ENCODE results near the gene HUNK. TPM values are rescaled to one million over a fixed set of nuclear protein-coding genes. Genes with fewer than 3 reads are reported as not detected.

The HUNK gene
- total RNA-seq, 1 experiment from 2014 or later, result 7.0 TPM

DNA sequence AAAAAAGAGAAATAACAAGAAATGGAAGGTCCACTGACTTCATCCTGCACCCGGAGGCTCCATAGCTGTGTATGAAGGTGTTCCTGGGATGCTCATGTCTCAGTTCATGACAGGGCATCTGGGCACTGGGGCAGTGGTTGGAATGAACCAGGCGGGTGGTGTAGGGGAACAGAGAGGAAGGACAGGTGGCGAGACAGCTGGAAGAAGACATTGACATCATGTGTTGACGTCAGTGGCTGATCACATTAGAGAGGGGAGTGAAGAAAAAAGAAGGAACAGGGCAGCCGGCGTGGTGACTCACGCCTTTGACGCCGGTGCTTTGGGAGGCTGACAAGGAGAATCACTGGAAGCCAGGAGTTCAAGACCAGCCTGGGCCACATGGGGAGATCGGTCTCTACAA, 50.1 kb downstream of the HUNK start:
- CTCF ChIA-PET, result no interaction called here
- Mint-ChIP-seq H3K27me3 (ENCODE audit: low read depth) (no peaks in the 10 kb centered on the region), H3K4me1 (no peaks in the 10 kb centered on the region), H3K27ac (no peak overlapping the region), H3K36me3 (peaks cover 25% of the 10 kb centered on the region), H3K9me3 (peaks cover 30% of the 10 kb centered on the region), H3K4me3 (no peak overlapping the region)
- POLR2A ChIA-PET, result no interaction called here
- ATAC-seq, result no peak
- DNase-seq (ENCODE audit: low spot score), result no peak
- TF ChIP-seq, protein P1, sequence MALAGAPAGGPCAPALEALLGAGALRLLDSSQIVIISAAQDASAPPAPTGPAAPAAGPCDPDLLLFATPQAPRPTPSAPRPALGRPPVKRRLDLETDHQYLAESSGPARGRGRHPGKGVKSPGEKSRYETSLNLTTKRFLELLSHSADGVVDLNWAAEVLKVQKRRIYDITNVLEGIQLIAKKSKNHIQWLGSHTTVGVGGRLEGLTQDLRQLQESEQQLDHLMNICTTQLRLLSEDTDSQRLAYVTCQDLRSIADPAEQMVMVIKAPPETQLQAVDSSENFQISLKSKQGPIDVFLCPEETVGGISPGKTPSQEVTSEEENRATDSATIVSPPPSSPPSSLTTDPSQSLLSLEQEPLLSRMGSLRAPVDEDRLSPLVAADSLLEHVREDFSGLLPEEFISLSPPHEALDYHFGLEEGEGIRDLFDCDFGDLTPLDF (CRISPR knock-in tag; IDR thresholded peaks at IDR 0.05), result no peak
- TF ChIP-seq NFATC4 (CRISPR knock-in tag; IDR thresholded peaks at IDR 0.05), result no peak
- TF ChIP-seq ZNF423 (CRISPR knock-in tag; IDR thresholded peaks at IDR 0.05), result no peak
- TF ChIP-seq, protein P2, sequence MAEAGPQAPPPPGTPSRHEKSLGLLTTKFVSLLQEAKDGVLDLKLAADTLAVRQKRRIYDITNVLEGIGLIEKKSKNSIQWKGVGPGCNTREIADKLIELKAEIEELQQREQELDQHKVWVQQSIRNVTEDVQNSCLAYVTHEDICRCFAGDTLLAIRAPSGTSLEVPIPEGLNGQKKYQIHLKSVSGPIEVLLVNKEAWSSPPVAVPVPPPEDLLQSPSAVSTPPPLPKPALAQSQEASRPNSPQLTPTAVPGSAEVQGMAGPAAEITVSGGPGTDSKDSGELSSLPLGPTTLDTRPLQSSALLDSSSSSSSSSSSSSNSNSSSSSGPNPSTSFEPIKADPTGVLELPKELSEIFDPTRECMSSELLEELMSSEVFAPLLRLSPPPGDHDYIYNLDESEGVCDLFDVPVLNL (CRISPR knock-in tag; IDR thresholded peaks at IDR 0.05; ENCODE audit: borderline replicate concordance, low read depth), result no peak
- TF ChIP-seq, protein P3, sequence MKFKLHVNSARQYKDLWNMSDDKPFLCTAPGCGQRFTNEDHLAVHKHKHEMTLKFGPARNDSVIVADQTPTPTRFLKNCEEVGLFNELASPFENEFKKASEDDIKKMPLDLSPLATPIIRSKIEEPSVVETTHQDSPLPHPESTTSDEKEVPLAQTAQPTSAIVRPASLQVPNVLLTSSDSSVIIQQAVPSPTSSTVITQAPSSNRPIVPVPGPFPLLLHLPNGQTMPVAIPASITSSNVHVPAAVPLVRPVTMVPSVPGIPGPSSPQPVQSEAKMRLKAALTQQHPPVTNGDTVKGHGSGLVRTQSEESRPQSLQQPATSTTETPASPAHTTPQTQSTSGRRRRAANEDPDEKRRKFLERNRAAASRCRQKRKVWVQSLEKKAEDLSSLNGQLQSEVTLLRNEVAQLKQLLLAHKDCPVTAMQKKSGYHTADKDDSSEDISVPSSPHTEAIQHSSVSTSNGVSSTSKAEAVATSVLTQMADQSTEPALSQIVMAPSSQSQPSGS (CRISPR knock-in tag; IDR thresholded peaks at IDR 0.05; ENCODE audit: borderline replicate concordance, low read depth), result no peak
- no peak for TF ChIP-seq KAT7 (CRISPR knock-in tag; IDR thresholded peaks at IDR 0.05; ENCODE audit: borderline replicate concordance)
- no peak for TF ChIP-seq ZNF219 (CRISPR knock-in tag; IDR thresholded peaks at IDR 0.05; ENCODE audit: borderline replicate concordance)
- no peak for TF ChIP-seq NR3C1 (CRISPR knock-in tag; conservative IDR thresholded peaks at IDR 0.05; ENCODE audit: low read depth)
- TF ChIP-seq, protein P4, sequence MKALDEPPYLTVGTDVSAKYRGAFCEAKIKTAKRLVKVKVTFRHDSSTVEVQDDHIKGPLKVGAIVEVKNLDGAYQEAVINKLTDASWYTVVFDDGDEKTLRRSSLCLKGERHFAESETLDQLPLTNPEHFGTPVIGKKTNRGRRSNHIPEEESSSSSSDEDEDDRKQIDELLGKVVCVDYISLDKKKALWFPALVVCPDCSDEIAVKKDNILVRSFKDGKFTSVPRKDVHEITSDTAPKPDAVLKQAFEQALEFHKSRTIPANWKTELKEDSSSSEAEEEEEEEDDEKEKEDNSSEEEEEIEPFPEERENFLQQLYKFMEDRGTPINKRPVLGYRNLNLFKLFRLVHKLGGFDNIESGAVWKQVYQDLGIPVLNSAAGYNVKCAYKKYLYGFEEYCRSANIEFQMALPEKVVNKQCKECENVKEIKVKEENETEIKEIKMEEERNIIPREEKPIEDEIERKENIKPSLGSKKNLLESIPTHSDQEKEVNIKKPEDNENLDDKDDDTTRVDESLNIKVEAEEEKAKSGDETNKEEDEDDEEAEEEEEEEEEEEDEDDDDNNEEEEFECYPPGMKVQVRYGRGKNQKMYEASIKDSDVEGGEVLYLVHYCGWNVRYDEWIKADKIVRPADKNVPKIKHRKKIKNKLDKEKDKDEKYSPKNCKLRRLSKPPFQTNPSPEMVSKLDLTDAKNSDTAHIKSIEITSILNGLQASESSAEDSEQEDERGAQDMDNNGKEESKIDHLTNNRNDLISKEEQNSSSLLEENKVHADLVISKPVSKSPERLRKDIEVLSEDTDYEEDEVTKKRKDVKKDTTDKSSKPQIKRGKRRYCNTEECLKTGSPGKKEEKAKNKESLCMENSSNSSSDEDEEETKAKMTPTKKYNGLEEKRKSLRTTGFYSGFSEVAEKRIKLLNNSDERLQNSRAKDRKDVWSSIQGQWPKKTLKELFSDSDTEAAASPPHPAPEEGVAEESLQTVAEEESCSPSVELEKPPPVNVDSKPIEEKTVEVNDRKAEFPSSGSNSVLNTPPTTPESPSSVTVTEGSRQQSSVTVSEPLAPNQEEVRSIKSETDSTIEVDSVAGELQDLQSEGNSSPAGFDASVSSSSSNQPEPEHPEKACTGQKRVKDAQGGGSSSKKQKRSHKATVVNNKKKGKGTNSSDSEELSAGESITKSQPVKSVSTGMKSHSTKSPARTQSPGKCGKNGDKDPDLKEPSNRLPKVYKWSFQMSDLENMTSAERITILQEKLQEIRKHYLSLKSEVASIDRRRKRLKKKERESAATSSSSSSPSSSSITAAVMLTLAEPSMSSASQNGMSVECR (CRISPR knock-in tag; IDR thresholded peaks at IDR 0.05; ENCODE audit: borderline replicate concordance), result no peak
- TF ChIP-seq, protein P5, sequence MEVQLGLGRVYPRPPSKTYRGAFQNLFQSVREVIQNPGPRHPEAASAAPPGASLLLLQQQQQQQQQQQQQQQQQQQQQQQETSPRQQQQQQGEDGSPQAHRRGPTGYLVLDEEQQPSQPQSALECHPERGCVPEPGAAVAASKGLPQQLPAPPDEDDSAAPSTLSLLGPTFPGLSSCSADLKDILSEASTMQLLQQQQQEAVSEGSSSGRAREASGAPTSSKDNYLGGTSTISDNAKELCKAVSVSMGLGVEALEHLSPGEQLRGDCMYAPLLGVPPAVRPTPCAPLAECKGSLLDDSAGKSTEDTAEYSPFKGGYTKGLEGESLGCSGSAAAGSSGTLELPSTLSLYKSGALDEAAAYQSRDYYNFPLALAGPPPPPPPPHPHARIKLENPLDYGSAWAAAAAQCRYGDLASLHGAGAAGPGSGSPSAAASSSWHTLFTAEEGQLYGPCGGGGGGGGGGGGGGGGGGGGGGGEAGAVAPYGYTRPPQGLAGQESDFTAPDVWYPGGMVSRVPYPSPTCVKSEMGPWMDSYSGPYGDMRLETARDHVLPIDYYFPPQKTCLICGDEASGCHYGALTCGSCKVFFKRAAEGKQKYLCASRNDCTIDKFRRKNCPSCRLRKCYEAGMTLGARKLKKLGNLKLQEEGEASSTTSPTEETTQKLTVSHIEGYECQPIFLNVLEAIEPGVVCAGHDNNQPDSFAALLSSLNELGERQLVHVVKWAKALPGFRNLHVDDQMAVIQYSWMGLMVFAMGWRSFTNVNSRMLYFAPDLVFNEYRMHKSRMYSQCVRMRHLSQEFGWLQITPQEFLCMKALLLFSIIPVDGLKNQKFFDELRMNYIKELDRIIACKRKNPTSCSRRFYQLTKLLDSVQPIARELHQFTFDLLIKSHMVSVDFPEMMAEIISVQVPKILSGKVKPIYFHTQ (CRISPR knock-in tag; IDR thresholded peaks at IDR 0.05), result no peak
- TF ChIP-seq, protein P6, sequence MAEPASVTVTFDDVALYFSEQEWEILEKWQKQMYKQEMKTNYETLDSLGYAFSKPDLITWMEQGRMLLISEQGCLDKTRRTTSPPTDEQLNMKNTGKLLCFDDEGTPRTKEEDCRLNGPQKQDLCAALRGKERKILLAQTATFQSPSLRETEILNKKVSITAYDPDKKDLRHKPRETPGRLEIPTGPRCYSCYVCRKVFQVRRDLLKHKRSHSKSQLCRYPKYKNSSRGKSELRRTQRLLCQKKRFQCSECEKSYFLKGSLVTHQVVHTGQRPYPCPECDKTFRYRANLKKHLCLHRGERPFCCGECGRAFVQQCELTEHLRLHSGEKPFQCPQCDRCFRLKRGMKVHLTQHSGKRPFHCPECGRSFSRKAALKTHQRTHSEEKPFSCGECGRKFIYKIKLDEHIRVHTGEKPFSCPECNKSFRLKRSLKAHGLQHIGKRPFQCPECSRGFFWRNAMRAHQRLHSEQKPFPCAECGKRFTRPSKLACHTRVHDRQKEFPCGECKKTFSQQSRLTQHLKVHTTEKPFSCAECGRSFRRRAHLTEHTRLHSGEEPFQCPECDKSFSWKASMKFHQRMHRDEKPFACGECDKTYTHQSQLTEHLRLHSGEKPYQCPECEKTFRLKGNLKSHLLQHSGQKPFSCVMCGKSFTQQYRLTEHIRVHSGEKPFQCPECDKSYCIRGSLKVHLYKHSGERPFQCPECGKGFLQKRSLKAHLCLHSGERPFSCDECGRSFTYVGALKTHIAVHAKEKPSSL (CRISPR knock-in tag; conservative IDR thresholded peaks at IDR 0.05), result no peak
- no peak for TF ChIP-seq MYBL2 (CRISPR knock-in tag; IDR thresholded peaks at IDR 0.05)
- TF ChIP-seq TP53 (CRISPR knock-in tag; IDR thresholded peaks at IDR 0.05), result no peak
